Esophagus squamous epithelium (tissue), 5 donors: ENCODE data around the gene FUT9. TPM values are rescaled to one million over a fixed set of nuclear protein-coding genes. Genes with fewer than 3 reads are reported as not detected.

Source experiments
- DNase-seq: peaks from one replicate; lab custom pipeline; 2025; lab: John Stamatoyannopoulos, UW
- H3K27ac ChIP-seq, 4 donors: fragments of 200-600 bp; sonication (generic); one replicate each; pipeline ENCODE4 v1.5.1; 2016 to 2019; ENCODE audit warnings: mild to moderate bottlenecking in 1 of 4
- H3K27me3 ChIP-seq, 4 donors: fragments of 200-600 bp; sonication (generic); 1 replicate in 3 of 4; 2 replicates in 1 of 4; pipeline versions ENCODE4 v1.5.1 to v1.6.0; 2017 to 2021; ENCODE audit warnings: antibody characterized with exemption in 1 of 4
- H3K36me3 ChIP-seq, 3 donors: fragments of 200-600 bp; sonication (generic); one replicate each; pipeline ENCODE4 v1.5.1; 2016 to 2019
- H3K4me1 ChIP-seq, 3 donors: fragments of 200-600 bp; sonication (generic); one replicate each; pipeline ENCODE4 v1.5.1; 2017 to 2019
- H3K4me3 ChIP-seq, 4 donors: fragments of 200-600 bp; sonication (generic); 1 replicate in 3 of 4; 2 replicates in 1 of 4; pipeline ENCODE4 v1.5.1; 2016 to 2019; ENCODE audit warnings: mild to moderate bottlenecking in 2 of 4, moderate library complexity in 1 of 4
- H3K9me3 ChIP-seq, 3 donors: fragments of 200-600 bp; sonication (generic); one replicate each; pipeline ENCODE4 v1.5.1; 2016 to 2019
- CTCF ChIP-seq, 6 experiments: fragments of 450-650 bp in 4 of 6; fragments of 200-600 bp in 2 of 6; sonication (generic) in 2 of 6; IDR thresholded peaks; one replicate each; pipeline ENCODE4 v1.5.1; 2016 to 2019; ENCODE audit warnings: antibody characterized with exemption in 6 of 6, mild to moderate bottlenecking in 4 of 6, moderate library complexity in 4 of 6
- POLR2A ChIP-seq, 4 donors: fragments of 450-650 bp; IDR thresholded peaks; one replicate each; pipeline ENCODE4 v1.6.1; 2017; ENCODE audit warnings: antibody characterized with exemption in 4 of 4, mild to moderate bottlenecking in 4 of 4, moderate library complexity in 3 of 4
- WGBS, 2 donors: methylation state at CpG; one replicate each; pipeline ENCODE4 v1.1.5; 2018; 5-methylcytosine and 5-hydroxymethylcytosine counted together
- intact Hi-C: fragments of 100-400 bp; cut with DNase I; formaldehyde crosslinking; loops from one replicate; pipeline ENCODE4 v1.15.0; 2022
- total RNA-seq, 4 donors: library from RNA; depleted of rRNA; stranded (reverse); fragments of >200 nt; gene quantifications; one replicate each; pipeline ENCODE4 v1.1.0, GENCODE V29; 2016
- donor health status: DM: yes; HTN: yes; CAD: no.

FUT9 gene
- total RNA-seq, 4 donors from 2014 or later, result not detected

DNA sequence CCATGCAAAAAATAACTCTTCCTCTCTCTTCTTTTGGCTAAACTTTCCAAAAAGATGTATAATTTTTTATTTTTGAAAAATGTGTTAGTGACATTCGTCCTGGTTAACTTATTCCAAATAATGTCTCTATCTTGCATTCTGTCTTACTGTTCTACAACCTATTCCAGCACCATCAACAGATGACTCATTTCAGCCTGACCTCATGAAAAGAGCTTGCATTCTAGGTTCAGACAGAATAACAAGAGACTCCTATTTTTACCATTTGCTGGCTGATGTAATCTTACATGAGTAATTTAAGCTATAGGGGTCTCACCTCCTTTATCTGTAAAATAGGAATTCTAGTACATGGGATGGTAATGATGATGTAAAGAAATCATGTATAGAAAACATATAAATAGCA is 109.0 kb downstream of the FUT9 start:
- no peaks in the 10 kb centered on the region for H3K9me3 ChIP-seq
- WGBS, 2 donors, result 26 to 32% methylated on average over 1 of the region's 1 CpG
- no peak for DNase-seq
- no peaks in the 10 kb centered on the region for H3K4me1 ChIP-seq
- TF ChIP-seq CTCF (IDR thresholded peaks at IDR 0.05) (no peak), POLR2A (IDR thresholded peaks at IDR 0.05) (no peak)
- H3K27ac ChIP-seq, result no peak overlapping the region
- intact Hi-C loops, result no loop called here
- no peaks in the 10 kb centered on the region for H3K27me3 ChIP-seq
- H3K36me3 ChIP-seq, result no peaks in the 10 kb centered on the region
- no peak overlapping the region for H3K4me3 ChIP-seq

DNA sequence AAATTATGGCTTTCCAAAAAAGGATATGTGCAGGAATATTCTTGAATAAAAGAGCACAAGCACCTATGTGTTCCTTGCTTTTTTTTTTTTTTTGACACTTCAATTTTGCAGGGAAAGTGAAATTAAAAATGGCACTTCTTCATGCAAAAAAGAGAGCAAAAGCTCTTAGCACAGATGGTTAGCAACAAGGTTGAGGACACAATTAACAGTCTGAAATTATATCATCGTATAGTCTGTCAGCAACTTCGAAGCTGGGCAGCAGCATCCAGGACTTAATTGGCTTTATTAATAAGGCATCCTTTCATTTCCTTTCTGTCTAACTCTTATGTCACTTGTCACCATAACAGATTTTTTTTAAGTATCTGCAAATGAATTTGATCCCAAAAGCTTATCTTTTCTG is 122.6 kb downstream of the FUT9 start:
- H3K9me3 ChIP-seq, result no peaks in the 10 kb centered on the region
- no peak overlapping the region for H3K27ac ChIP-seq
- WGBS, 2 donors, result 67 to 92% methylated on average over 2 of the region's 2 CpGs
- no peak for DNase-seq
- no peak for TF ChIP-seq CTCF (IDR thresholded peaks at IDR 0.05)
- TF ChIP-seq POLR2A (IDR thresholded peaks at IDR 0.05), result no peak
- no peak overlapping the region for H3K4me3 ChIP-seq
- H3K36me3 ChIP-seq, result no peaks in the 10 kb centered on the region
- intact Hi-C loops, result no loop called here
- H3K4me1 ChIP-seq, result no peaks in the 10 kb centered on the region
- H3K27me3 ChIP-seq, result no peaks in the 10 kb centered on the region

DNA sequence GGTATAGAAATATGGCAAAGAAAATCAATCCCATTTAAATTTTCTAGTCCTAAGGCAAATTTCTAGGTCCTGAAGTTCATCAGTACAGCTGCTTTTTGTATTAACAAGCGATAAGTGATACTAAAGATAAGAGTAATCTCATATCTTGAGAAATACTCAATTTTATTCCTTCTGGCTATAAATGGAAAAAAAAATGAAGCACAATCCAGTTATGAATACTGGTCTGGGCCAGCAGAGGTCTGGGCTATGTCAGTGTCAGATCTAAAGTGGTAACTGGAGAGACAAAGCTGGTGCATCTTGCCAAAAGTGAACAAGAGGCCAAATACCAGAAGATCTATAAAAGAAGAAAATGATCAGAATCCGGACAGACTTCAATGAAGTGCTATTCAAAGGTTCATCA is 126.4 kb downstream of the FUT9 start:
- intact Hi-C loops, result no loop called here
- TF ChIP-seq CTCF (IDR thresholded peaks at IDR 0.05) (no peak), POLR2A (IDR thresholded peaks at IDR 0.05) (no peak)
- no peaks in the 10 kb centered on the region for H3K36me3 ChIP-seq
- no peaks in the 10 kb centered on the region for H3K27me3 ChIP-seq
- no peak for DNase-seq
- H3K27ac ChIP-seq, result no peak overlapping the region
- WGBS, 2 donors, result 75 to 80% methylated on average over 2 of the region's 2 CpGs
- H3K4me3 ChIP-seq, result no peak overlapping the region
- H3K4me1 ChIP-seq, result no peaks in the 10 kb centered on the region
- no peaks in the 10 kb centered on the region for H3K9me3 ChIP-seq

DNA sequence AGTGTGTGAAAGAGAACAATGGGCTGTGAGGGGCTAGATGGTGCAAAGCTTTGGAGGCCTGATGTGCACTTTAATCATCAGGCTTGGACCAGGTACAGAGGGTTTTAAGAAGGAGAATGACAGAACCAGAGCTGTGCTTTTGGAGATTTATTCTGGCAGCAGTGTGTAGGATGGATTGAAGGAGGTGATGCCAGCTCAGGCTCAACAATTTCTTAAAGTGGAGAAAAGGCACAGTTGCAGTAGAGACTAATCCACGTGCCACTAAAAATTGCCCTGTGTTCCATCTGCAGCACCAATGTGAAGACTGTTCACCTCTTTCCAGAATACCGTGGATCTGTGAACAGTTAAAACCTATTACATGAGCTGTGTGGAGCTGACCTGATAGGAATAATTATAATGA is 134.7 kb downstream of the FUT9 start:
- 74 to 80% methylated on average over 2 of the region's 2 CpGs for WGBS, 2 donors
- H3K9me3 ChIP-seq, result no peaks in the 10 kb centered on the region
- no peak overlapping the region for H3K4me3 ChIP-seq
- no peak for DNase-seq
- no peaks in the 10 kb centered on the region for H3K27me3 ChIP-seq
- TF ChIP-seq CTCF (IDR thresholded peaks at IDR 0.05) (no peak), POLR2A (IDR thresholded peaks at IDR 0.05) (no peak)
- no peak overlapping the region for H3K27ac ChIP-seq
- H3K36me3 ChIP-seq, result no peaks in the 10 kb centered on the region
- no peaks in the 10 kb centered on the region for H3K4me1 ChIP-seq
- intact Hi-C loops, result no loop called here

DNA sequence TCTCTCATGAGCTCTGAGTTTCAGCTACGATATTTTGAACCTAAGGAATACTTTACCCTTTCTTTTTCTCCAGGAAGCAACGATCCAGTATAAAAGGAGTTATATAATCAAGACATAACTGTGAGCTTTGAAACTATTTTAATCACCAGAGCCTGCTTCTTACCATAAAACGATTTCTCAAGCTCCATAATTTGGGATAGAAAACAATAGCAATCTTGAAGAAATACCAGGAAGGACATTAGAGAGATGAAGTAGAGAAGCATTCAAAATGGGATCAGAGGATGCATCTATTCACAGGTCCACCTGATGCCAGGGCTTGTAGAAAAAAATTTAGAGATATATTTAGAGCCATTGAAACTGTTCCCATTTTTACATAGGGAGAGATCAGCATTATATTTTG is 135.9 kb downstream of the FUT9 start:
- Histone ChIP-seq H3K4me3 (no peak overlapping the region), H3K27me3 (no peaks in the 10 kb centered on the region), H3K4me1 (no peaks in the 10 kb centered on the region), H3K36me3 (no peaks in the 10 kb centered on the region), H3K9me3 (no peaks in the 10 kb centered on the region), H3K27ac (no peak overlapping the region)
- WGBS, 2 donors, result 33 to 46% methylated on average over 3 of the region's 3 CpGs
- no peak for DNase-seq
- intact Hi-C loops, result no loop called here
- no peak for TF ChIP-seq POLR2A (IDR thresholded peaks at IDR 0.05)
- TF ChIP-seq CTCF (IDR thresholded peaks at IDR 0.05), result no peak
